Measurements from ENCODE around the gene VCPKMT.

DNA sequence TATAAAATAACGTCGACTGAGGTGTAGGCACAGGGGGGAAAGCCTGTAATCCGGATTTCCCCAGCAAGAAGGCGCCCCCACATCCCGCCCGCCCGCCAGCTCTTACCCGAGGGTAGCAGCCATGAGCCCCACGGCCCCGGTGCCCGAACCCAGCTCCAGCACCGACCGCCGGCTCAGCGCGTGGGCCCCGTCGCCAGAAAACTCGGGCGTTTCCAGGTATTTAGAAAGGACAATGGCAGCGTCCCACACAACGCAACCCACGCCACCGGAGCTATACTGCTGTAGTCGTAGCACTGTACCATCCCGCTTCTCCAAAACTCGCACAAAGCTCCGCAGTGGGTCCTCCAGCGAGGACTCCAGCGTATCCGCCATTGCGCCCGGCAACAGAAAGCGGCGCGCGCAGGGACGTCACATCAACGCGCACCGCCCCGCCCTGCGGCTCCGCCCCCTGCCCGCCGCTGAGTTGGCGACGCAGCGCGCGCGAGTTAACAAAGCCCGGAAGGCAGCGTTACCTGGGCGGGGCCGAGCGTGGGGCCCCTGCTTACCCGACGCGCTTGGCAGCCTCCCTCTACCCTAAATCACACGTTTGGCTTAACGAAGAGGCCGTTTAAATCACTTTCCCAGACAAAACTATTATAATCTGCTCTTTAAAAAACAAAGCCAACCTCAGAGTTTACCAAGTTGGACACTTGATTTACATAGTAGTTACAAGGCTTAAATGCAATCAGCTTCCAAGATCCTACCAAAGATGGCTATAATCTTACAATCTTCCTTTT lies at the start of gene VCPKMT:
- TF ChIP-seq, protein P1, sequence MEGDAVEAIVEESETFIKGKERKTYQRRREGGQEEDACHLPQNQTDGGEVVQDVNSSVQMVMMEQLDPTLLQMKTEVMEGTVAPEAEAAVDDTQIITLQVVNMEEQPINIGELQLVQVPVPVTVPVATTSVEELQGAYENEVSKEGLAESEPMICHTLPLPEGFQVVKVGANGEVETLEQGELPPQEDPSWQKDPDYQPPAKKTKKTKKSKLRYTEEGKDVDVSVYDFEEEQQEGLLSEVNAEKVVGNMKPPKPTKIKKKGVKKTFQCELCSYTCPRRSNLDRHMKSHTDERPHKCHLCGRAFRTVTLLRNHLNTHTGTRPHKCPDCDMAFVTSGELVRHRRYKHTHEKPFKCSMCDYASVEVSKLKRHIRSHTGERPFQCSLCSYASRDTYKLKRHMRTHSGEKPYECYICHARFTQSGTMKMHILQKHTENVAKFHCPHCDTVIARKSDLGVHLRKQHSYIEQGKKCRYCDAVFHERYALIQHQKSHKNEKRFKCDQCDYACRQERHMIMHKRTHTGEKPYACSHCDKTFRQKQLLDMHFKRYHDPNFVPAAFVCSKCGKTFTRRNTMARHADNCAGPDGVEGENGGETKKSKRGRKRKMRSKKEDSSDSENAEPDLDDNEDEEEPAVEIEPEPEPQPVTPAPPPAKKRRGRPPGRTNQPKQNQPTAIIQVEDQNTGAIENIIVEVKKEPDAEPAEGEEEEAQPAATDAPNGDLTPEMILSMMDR (IDR thresholded peaks at IDR 0.05): no peak
- TF ChIP-seq POLR2AphosphoS5 (IDR thresholded peaks at IDR 0.05) (peak; percentile 91 to 98 (median 93)), POLR2A (IDR thresholded peaks at IDR 0.05) (peak; percentile 84)
